K562 (cell line): ENCODE measurements around the gene ZNF529. TPM values are rescaled to one million over a fixed set of nuclear protein-coding genes. Genes with fewer than 3 reads are reported as not detected.

ENCODE experiments used
- ATF1 ChIP-seq, 2 experiments: fragments of 450-650 bp in 1 of 2; IDR thresholded peaks; 2 replicates each; pipeline ENCODE4 v1.6.1; 2016; ENCODE audit warnings: missing compliant biosample characterization in 1 of 2, missing genetic modification characterization in 1 of 2
- ETS1 ChIP-seq: conservative IDR thresholded peaks from 2 replicates; pipeline ENCODE4 v1.6.1; 2011; ENCODE audit warnings: low read depth, mild to moderate bottlenecking, low read length; ENCODE audit not compliant: control insufficient read depth
- FOXP1 ChIP-seq: sonication (generic); formaldehyde crosslinking; IDR thresholded peaks from 2 replicates; pipeline ENCODE4 v1.8.0; 2022; ENCODE audit warnings: mild to moderate bottlenecking, missing genetic modification reagents
- JUN ChIP-seq, 2 experiments: sonication (generic) in 1 of 2; formaldehyde crosslinking in 1 of 2; IDR thresholded peaks; 2 replicates each; pipeline versions ENCODE4 v1.6.1 to v1.8.0; 2012 to 2022; ENCODE audit warnings: borderline replicate concordance in 2 of 2, mild to moderate bottlenecking in 2 of 2, improper control_type of control experiment in 1 of 2, low read depth in 1 of 2, low read length in 1 of 2, missing genetic modification reagents in 1 of 2
- L3MBTL2 ChIP-seq: fragments of 450-650 bp; IDR thresholded peaks from 2 replicates; pipeline ENCODE4 v1.6.1; 2016; ENCODE audit warnings: mild to moderate bottlenecking, moderate library complexity
- MECOM ChIP-seq: fragments of 250-450 bp; sonication (Bioruptor Pico); IDR thresholded peaks from 2 replicates; pipeline ENCODE4 v1.8.0; 2022; ENCODE audit warnings: inconsistent platforms
- MITF ChIP-seq: IDR thresholded peaks from 2 replicates; pipeline ENCODE4 v1.6.1; 2014; ENCODE audit warnings: antibody characterized with exemption
- MXI1 ChIP-seq: IDR thresholded peaks from 2 replicates; pipeline ENCODE4 v1.6.1; 2011; ENCODE audit warnings: low read depth, mild to moderate bottlenecking, improper control_type of control experiment, low read length
- NR4A1 ChIP-seq, 2 experiments: fragments of 250-450 bp in 1 of 2; fragments of 450-650 bp in 1 of 2; sonication (Bioruptor Pico) in 1 of 2; IDR thresholded peaks; 2 replicates each; pipeline versions ENCODE4 v1.4.0 to v1.6.1; 2016 to 2020; ENCODE audit warnings: mild to moderate bottlenecking in 2 of 2, missing compliant biosample characterization in 1 of 2, missing genetic modification characterization in 1 of 2, moderate library complexity in 1 of 2
- NUFIP1 ChIP-seq: fragments of 450-650 bp; IDR thresholded peaks from 2 replicates; pipeline ENCODE4 v1.6.1; 2018; ENCODE audit not compliant: partially characterized antibody
- SMAD1 ChIP-seq: fragments of 150-350 bp; IDR thresholded peaks from 2 replicates; pipeline ENCODE4 v1.6.1; 2014; ENCODE audit warnings: low read length, low read depth; ENCODE audit not compliant: partially characterized antibody
- SREBF1 ChIP-seq: fragments of 150-350 bp; IDR thresholded peaks from 2 replicates; pipeline ENCODE4 v1.6.1; 2014; ENCODE audit warnings: antibody characterized with exemption, low read depth, low read length, borderline replicate concordance
- UBTF ChIP-seq, 2 experiments: IDR thresholded peaks; 2 replicates each; pipeline ENCODE4 v1.6.1; 2012; ENCODE audit warnings: improper control_type of control experiment in 2 of 2, low read depth in 2 of 2, low read length in 2 of 2, borderline replicate concordance in 1 of 2
- YY1 ChIP-seq, 3 experiments: IDR thresholded peaks; 2 replicates each; pipeline ENCODE4 v1.6.1; 2011; ENCODE audit warnings: low read length in 2 of 3, mild to moderate bottlenecking in 2 of 3, moderate library complexity in 2 of 3, borderline replicate concordance in 1 of 3, control low read depth in 1 of 3, low read depth in 1 of 3; ENCODE audit not compliant: insufficient read depth in 3 of 3, insufficient replicate concordance in 2 of 3, control insufficient read depth in 1 of 3, insufficient read length in 1 of 3; ENCODE audit errors: extremely low read depth in 1 of 3
- ZC3H4 ChIP-seq: sonication (generic); formaldehyde crosslinking; IDR thresholded peaks from 2 replicates; pipeline ENCODE4 v1.9.0; 2021; ENCODE audit warnings: missing genetic modification reagents, borderline replicate concordance
- ZFPM2 ChIP-seq: fragments of 250-450 bp; sonication (Bioruptor Pico); IDR thresholded peaks from 2 replicates; pipeline ENCODE4 v1.5.1; 2022; ENCODE audit warnings: mild to moderate bottlenecking
- ZKSCAN1 ChIP-seq: fragments of 150-350 bp; IDR thresholded peaks from 2 replicates; pipeline ENCODE4 v1.6.1; 2016; ENCODE audit warnings: low read depth, low read length
- ZNF511 ChIP-seq: sonication (generic); formaldehyde crosslinking; IDR thresholded peaks from 2 replicates; pipeline ENCODE4 v1.8.0; 2022; ENCODE audit warnings: mild to moderate bottlenecking, missing genetic modification reagents
- polyA plus RNA-seq, 8 experiments: library from polyadenylated mRNA; depleted of rRNA in 4 of 8; stranded (reverse) in 5 of 8; unstranded in 3 of 8; fragments of >200 nt; fragmentation: Nextera tagmentation in 2 of 8; fragmentation: Illumina TruSeq in 1 of 8; extraction: Ambion mirVana in 2 of 8; extraction: Trizol in 1 of 8; gene quantifications; 2 replicates each; pipeline versions ENCODE4 v1.2.1 to v1.2.3, GENCODE V29; 2011 to 2014; ENCODE audit warnings: inconsistent platforms in 1 of 8, missing spikeins in 1 of 8
- total RNA-seq, 7 experiments: library from RNA; depleted of rRNA in 6 of 7; stranded (reverse); fragments of >200 nt in 6 of 7; fragmentation: Illumina TruSeq in 2 of 7; extraction: Trizol in 2 of 7; gene quantifications; 2 replicates each; pipeline versions ENCODE4 v1.2.1 to v1.2.3, GENCODE V29; 2011 to 2021; ENCODE audit warnings: low replicate concordance in 1 of 7

The ZNF529 gene
- total and polyA plus RNA-seq, 9 of the 15 experiments (the other 6 are each of a cell fraction or from before 2014, with no cell fraction given), result 2.4 to 12.6 (median 6.3) TPM

- peak; percentile 54; the same call in 1 of the 2 replicates for TF ChIP-seq ZKSCAN1
- no peak for TF ChIP-seq NR4A1 (CRISPR knock-in tag; IDR thresholded peaks at IDR 0.05)
- 0 out of 2 replicates have a peak, but pooled peaks have one; percentile 51 for TF ChIP-seq NR4A1 (tag; IDR thresholded peaks at IDR 0.05)
- TF ChIP-seq JUN (IDR thresholded peaks at IDR 0.05; ENCODE audit: borderline replicate concordance, low read depth, low read length), result peak; percentile 38; the same call in 1 of the 2 replicates
- TF ChIP-seq JUN (CRISPR knock-in tag; IDR thresholded peaks at IDR 0.05; ENCODE audit: borderline replicate concordance), result 0 out of 2 replicates have a peak, but pooled peaks have one; percentile 76
- peak; percentile 55; the same call in 1 of the 2 replicates for TF ChIP-seq ZNF511 (CRISPR knock-in tag)
- TF ChIP-seq ATF1 (CRISPR knock-in tag; IDR thresholded peaks at IDR 0.05), result 0 out of 2 replicates have a peak, but pooled peaks have one; percentile 5
- TF ChIP-seq ATF1 (tag; IDR thresholded peaks at IDR 0.05), result peak; percentile 96
- TF ChIP-seq ETS1, result peak; percentile 93
- no peak for TF ChIP-seq MITF
- TF ChIP-seq MXI1, result peak; percentile 74
- peak; percentile 99 for TF ChIP-seq L3MBTL2
- TF ChIP-seq ZFPM2 (CRISPR knock-in tag), result no peak
- peak; percentile 53 to 58; a peak in 1 of 4 replicates for TF ChIP-seq UBTF (IDR thresholded peaks at IDR 0.05; ENCODE audit: borderline replicate concordance in 1 of 2, low read depth in 2 of 2, low read length in 2 of 2)
- TF ChIP-seq YY1 (IDR thresholded peaks at IDR 0.05; ENCODE audit: borderline replicate concordance in 1 of 3, control insufficient read depth in 1 of 3, extremely low read depth in 1 of 3, insufficient read depth in 3 of 3, insufficient read length in 1 of 3, insufficient replicate concordance in 2 of 3, low read depth in 1 of 3, low read length in 2 of 3), result peak in 1 of 3 experiments; percentile 37
- no peak for TF ChIP-seq SMAD1
- no peak for TF ChIP-seq MECOM (CRISPR knock-in tag)
- TF ChIP-seq NUFIP1, result no peak
- TF ChIP-seq FOXP1, result peak; percentile 88
- peak; percentile 64; the same call in 1 of the 2 replicates for TF ChIP-seq SREBF1
- peak; percentile 54; the same call in 1 of the 2 replicates for TF ChIP-seq ZC3H4 (CRISPR knock-in tag)
Observed at GRCh38 chr19:36573020-36573894, at the start of gene ZNF529 (continued).
